ENCODE data around the gene SAP130.

Gene SAP130

GRCh38 chr2:128027801-128028667 is at the start of gene SAP130:
Gene SAP130, minus strand, starts transcription at chr2:128028059. Its CDS starts 1,767 bp downstream, at chr2:128026292.
- DNase-seq = peak; percentile 45

GRCh38 chr2:128076461-128077106 is 48.7 kb upstream of the SAP130 start:
- no peak for DNase-seq

GRCh38 chr2:128073278-128073677 is 45.4 kb upstream of the SAP130 start:
- DNase-seq = no peak

GRCh38 chr2:128069769-128070168 is 41.9 kb upstream of the SAP130 start:
- DNase-seq = no peak

- DNase-seq = no peak
Measured at GRCh38 chr2:128064353-128064752, 36.5 kb upstream of the SAP130 start.

- DNase-seq = no peak
Measured at GRCh38 chr2:128062571-128062970, 34.7 kb upstream of the SAP130 start.

GRCh38 chr2:128058114-128058513 is 30.3 kb upstream of the SAP130 start:
- no peak for DNase-seq

GRCh38 chr2:128057334-128057733 is 29.5 kb upstream of the SAP130 start:
- no peak for DNase-seq

GRCh38 chr2:128054104-128054885 is 26.4 kb upstream of the SAP130 start:
- DNase-seq = no peak

GRCh38 chr2:128053331-128053730 is 25.5 kb upstream of the SAP130 start:
- DNase-seq = no peak

GRCh38 chr2:128043041-128043440 is 15.2 kb upstream of the SAP130 start:
- DNase-seq = no peak

GRCh38 chr2:128041561-128041960 is 13.7 kb upstream of the SAP130 start:
- no peak for DNase-seq

- DNase-seq = no peak
Measured at GRCh38 chr2:128040166-128040771, 12.4 kb upstream of the SAP130 start.

- DNase-seq = no peak
Measured at GRCh38 chr2:128039535-128039934, 11.7 kb upstream of the SAP130 start.

GRCh38 chr2:128038411-128038810 is 10.6 kb upstream of the SAP130 start:
- DNase-seq = no peak

- no peak for DNase-seq
Measured at GRCh38 chr2:128037649-128038048, 9.8 kb upstream of the SAP130 start.

GRCh38 chr2:128036748-128037607 is 9.1 kb upstream of the SAP130 start:
- no peak for DNase-seq

- DNase-seq = no peak
Measured at GRCh38 chr2:128032092-128032491, 4.2 kb upstream of the SAP130 start.

- no peak for DNase-seq
Measured at GRCh38 chr2:128028668-128029054, 802 bp upstream of the SAP130 start.

- DNase-seq = peak; percentile 74
Measured at GRCh38 chr2:128027278-128027800, 520 bp downstream of the SAP130 start.

GRCh38 chr2:128026448-128027277 is 1.2 kb downstream of the SAP130 start:
- DNase-seq = no peak
